ENCODE measurements around the gene DMD.

- TF ChIP-seq EZH2 (IDR thresholded peaks at IDR 0.05) (no peak), CTCF (IDR thresholded peaks at IDR 0.05) (no peak), EZH2phosphoT487 (IDR thresholded peaks at IDR 0.05) (no peak)
These were observed 1712.2 kb downstream of the DMD start for GRCh38 chrX:31499109-31499508.

Measured in neural progenitor cell (in vitro differentiated cells).